Testis (tissue), 2 donors: Measurements from ENCODE around the gene CCDC85A.

Source experiments
- POLR2A ChIP-seq: fragments of 450-650 bp; IDR thresholded peaks from one replicate; pipeline ENCODE4 v1.6.1; 2017; ENCODE audit warnings: antibody characterized with exemption, mild to moderate bottlenecking, moderate library complexity
- TF ChIP-seq, protein P1 (sequence below), 3 experiments: fragments of 450-650 bp in 2 of 3; fragments of 200-600 bp in 1 of 3; sonication (generic) in 1 of 3; IDR thresholded peaks; one replicate each; pipeline ENCODE4 v1.5.1; 2016 to 2019; ENCODE audit warnings: antibody characterized with exemption in 3 of 3, mild to moderate bottlenecking in 2 of 3, moderate library complexity in 1 of 3

DNA sequence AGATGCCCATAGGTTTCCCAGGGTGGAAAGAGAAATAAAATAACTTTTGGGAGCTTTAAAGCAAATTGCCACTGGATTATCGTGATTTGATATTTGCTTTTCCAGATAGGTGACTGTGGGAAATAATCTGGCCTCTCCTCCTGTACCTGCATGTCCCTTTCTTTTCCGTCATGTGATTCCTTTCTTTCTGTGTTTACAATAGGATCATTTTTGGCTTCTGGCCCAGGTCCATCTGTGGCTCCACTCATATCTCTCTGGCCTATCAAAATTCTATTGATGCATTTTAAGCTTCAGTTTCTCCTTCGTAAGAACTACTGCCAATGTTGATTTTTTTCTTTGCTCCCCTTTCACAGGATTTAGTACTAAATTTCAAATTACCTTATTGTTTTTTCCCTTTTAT is 153.6 kb downstream of the CCDC85A start:
- TF ChIP-seq, protein P1, sequence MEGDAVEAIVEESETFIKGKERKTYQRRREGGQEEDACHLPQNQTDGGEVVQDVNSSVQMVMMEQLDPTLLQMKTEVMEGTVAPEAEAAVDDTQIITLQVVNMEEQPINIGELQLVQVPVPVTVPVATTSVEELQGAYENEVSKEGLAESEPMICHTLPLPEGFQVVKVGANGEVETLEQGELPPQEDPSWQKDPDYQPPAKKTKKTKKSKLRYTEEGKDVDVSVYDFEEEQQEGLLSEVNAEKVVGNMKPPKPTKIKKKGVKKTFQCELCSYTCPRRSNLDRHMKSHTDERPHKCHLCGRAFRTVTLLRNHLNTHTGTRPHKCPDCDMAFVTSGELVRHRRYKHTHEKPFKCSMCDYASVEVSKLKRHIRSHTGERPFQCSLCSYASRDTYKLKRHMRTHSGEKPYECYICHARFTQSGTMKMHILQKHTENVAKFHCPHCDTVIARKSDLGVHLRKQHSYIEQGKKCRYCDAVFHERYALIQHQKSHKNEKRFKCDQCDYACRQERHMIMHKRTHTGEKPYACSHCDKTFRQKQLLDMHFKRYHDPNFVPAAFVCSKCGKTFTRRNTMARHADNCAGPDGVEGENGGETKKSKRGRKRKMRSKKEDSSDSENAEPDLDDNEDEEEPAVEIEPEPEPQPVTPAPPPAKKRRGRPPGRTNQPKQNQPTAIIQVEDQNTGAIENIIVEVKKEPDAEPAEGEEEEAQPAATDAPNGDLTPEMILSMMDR (IDR thresholded peaks at IDR 0.05) = no peak
- TF ChIP-seq POLR2A = no peak
